ENCODE data around the gene PHF20.

PHF20 gene

GRCh38 chr20:35904982-35905663, 133.3 kb downstream of the PHF20 start:
- Histone ChIP-seq H3K4me3 (ENCODE audit: severe bottlenecking) (no peak overlapping the region), H3K36me3 (ENCODE audit: low read depth) (peaks cover 38% of the 10 kb centered on the region), H3K27me3 (ENCODE audit: insufficient read depth, poor library complexity, severe bottlenecking) (no peaks in the 10 kb centered on the region), H3K9me3 (ENCODE audit: severe bottlenecking) (no peaks in the 10 kb centered on the region), H3K27ac (ENCODE audit: poor library complexity, severe bottlenecking) (no peak overlapping the region), H3K4me1 (ENCODE audit: insufficient read depth, poor library complexity, severe bottlenecking) (peaks cover 11% of the 10 kb centered on the region)
- TF ChIP-seq CTCF (IDR thresholded peaks at IDR 0.05; ENCODE audit: poor library complexity, severe bottlenecking): no peak
- DNase-seq (ENCODE audit: low spot score): no peak
- no peak for ATAC-seq (ENCODE audit: low read depth)

- no peak for TF ChIP-seq CTCF (IDR thresholded peaks at IDR 0.05; ENCODE audit: poor library complexity, severe bottlenecking)
These were observed 135.3 kb downstream of the PHF20 start for GRCh38 chr20:35907017-35907701.

GRCh38 chr20:35908007-35908406, 136.2 kb downstream of the PHF20 start:
- no peak for TF ChIP-seq CTCF (IDR thresholded peaks at IDR 0.05; ENCODE audit: poor library complexity, severe bottlenecking)
- H3K27ac ChIP-seq (ENCODE audit: poor library complexity, severe bottlenecking): no peak overlapping the region
- no peaks in the 10 kb centered on the region for H3K27me3 ChIP-seq (ENCODE audit: insufficient read depth, poor library complexity, severe bottlenecking)
- no peaks in the 10 kb centered on the region for H3K4me1 ChIP-seq (ENCODE audit: insufficient read depth, poor library complexity, severe bottlenecking)
- no peak overlapping the region for H3K4me3 ChIP-seq (ENCODE audit: severe bottlenecking)
- H3K36me3 ChIP-seq (ENCODE audit: low read depth): peaks cover 51% of the 10 kb centered on the region
- DNase-seq (ENCODE audit: low spot score) (no peak), ATAC-seq (ENCODE audit: low read depth) (peak; percentile 6; the same call in 1 of the 3 replicates)
- no peaks in the 10 kb centered on the region for H3K9me3 ChIP-seq (ENCODE audit: severe bottlenecking)

More at GRCh38 chr20:35907017-35907701, 135.3 kb downstream of the PHF20 start:
- H3K4me3 ChIP-seq (ENCODE audit: severe bottlenecking): no peak overlapping the region
- no peak for DNase-seq (ENCODE audit: low spot score)
- no peak overlapping the region for H3K27ac ChIP-seq (ENCODE audit: poor library complexity, severe bottlenecking)
- H3K36me3 ChIP-seq (ENCODE audit: low read depth): peaks cover 42% of the 10 kb centered on the region
- no peaks in the 10 kb centered on the region for H3K9me3 ChIP-seq (ENCODE audit: severe bottlenecking)
- peaks cover under 1% of the 10 kb centered on the region for H3K4me1 ChIP-seq (ENCODE audit: insufficient read depth, poor library complexity, severe bottlenecking)
- ATAC-seq (ENCODE audit: low read depth): no peak
- no peaks in the 10 kb centered on the region for H3K27me3 ChIP-seq (ENCODE audit: insufficient read depth, poor library complexity, severe bottlenecking)

- Histone ChIP-seq H3K36me3 (ENCODE audit: low read depth) (peaks cover 62% of the 10 kb centered on the region), H3K9me3 (ENCODE audit: severe bottlenecking) (no peaks in the 10 kb centered on the region), H3K4me3 (ENCODE audit: severe bottlenecking) (no peak overlapping the region), H3K27me3 (ENCODE audit: insufficient read depth, poor library complexity, severe bottlenecking) (no peaks in the 10 kb centered on the region), H3K27ac (ENCODE audit: poor library complexity, severe bottlenecking) (no peak overlapping the region), H3K4me1 (ENCODE audit: insufficient read depth, poor library complexity, severe bottlenecking) (no peaks in the 10 kb centered on the region)
- ATAC-seq (ENCODE audit: low read depth): no peak
- no peak for DNase-seq (ENCODE audit: low spot score)
- TF ChIP-seq CTCF (IDR thresholded peaks at IDR 0.05; ENCODE audit: poor library complexity, severe bottlenecking): no peak
These were observed 137.4 kb downstream of the PHF20 start for GRCh38 chr20:35909176-35909575.

GRCh38 chr20:35909796-35910195, 138.0 kb downstream of the PHF20 start:
- no peaks in the 10 kb centered on the region for H3K27me3 ChIP-seq (ENCODE audit: insufficient read depth, poor library complexity, severe bottlenecking)
- ATAC-seq (ENCODE audit: low read depth) (no peak), DNase-seq (ENCODE audit: low spot score) (no peak)
- peaks cover 67% of the 10 kb centered on the region for H3K36me3 ChIP-seq (ENCODE audit: low read depth)
- no peak for TF ChIP-seq CTCF (IDR thresholded peaks at IDR 0.05; ENCODE audit: poor library complexity, severe bottlenecking)
- H3K9me3 ChIP-seq (ENCODE audit: severe bottlenecking): no peaks in the 10 kb centered on the region
- no peak overlapping the region for H3K27ac ChIP-seq (ENCODE audit: poor library complexity, severe bottlenecking)
- H3K4me1 ChIP-seq (ENCODE audit: insufficient read depth, poor library complexity, severe bottlenecking): no peaks in the 10 kb centered on the region
- no peak overlapping the region for H3K4me3 ChIP-seq (ENCODE audit: severe bottlenecking)
